Measurements from ENCODE around the gene PCTP.
A peak's percentile ranks its signal among the peaks of the same experiment; 100 is the strongest.

PCTP gene

DNA sequence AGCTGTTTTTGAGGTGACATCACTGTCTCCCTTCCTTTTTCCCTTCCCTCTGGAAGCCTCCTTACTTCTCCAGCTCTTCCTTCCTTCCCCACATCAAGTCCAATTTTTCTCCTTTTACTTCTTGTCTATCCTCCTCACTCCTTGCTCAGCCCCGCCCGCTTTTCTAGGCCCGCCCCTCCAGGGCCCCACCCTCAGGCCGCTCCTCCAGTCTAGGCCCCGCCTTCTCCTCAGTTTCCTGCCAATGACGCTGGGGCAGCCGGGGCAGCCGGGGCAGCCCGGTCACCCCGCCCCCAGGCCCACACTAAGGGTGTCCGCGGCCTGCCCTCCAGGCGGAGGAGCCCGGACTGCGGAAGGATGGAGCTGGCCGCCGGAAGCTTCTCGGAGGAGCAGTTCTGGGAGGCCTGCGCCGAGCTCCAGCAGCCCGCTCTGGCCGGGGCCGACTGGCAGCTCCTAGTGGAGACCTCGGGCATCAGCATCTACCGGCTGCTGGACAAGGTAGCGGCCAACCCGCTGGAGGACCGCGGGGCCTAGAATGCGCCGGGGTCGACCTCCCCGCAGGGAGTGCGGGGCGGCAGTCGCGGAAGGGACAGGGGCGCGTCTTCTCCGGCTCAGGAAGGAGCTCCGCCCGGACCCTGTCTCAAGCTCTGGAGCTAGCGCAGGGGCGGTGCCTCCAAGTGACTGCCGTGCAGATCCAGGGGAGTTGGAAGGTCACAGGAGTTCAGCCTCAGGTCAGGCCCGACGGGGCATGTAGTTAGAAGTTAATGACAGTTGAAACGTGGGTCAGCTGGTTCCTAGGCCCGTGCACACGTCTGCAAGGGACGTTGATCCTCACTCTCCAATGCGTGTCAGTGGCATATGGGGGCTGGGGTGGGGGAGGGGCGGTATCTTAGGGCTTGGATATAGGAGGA lies at the start of gene PCTP:
TSS of gene PCTP (plus strand) at position 302 of the 908 bp plus-strand sequence. CDS start at position 355, 53 bp downstream.
- peaks cover 20% of the 10 kb centered on the region for H3K4me1 Mint-ChIP-seq
- peak within 1 kb of the TSS; percentile 91 to 94 (median 93) for H3K4me3 Mint-ChIP-seq
- no peaks in the 10 kb centered on the region for H3K9me3 Mint-ChIP-seq
- H3K27ac Mint-ChIP-seq, result peak within 1 kb of the TSS; percentile 72 to 93 (median 92)
- TF ChIP-seq, protein P1, sequence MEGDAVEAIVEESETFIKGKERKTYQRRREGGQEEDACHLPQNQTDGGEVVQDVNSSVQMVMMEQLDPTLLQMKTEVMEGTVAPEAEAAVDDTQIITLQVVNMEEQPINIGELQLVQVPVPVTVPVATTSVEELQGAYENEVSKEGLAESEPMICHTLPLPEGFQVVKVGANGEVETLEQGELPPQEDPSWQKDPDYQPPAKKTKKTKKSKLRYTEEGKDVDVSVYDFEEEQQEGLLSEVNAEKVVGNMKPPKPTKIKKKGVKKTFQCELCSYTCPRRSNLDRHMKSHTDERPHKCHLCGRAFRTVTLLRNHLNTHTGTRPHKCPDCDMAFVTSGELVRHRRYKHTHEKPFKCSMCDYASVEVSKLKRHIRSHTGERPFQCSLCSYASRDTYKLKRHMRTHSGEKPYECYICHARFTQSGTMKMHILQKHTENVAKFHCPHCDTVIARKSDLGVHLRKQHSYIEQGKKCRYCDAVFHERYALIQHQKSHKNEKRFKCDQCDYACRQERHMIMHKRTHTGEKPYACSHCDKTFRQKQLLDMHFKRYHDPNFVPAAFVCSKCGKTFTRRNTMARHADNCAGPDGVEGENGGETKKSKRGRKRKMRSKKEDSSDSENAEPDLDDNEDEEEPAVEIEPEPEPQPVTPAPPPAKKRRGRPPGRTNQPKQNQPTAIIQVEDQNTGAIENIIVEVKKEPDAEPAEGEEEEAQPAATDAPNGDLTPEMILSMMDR (IDR thresholded peaks at IDR 0.05; ENCODE audit: unreplicated experiment in 3 of 3), result peak; percentile 43 to 55 (median 51)
- H3K27me3 Mint-ChIP-seq (ENCODE audit: low read depth), result no peaks in the 10 kb centered on the region
- peaks cover 23% of the 10 kb centered on the region for H3K36me3 Mint-ChIP-seq (ENCODE audit: low read depth)

DNA sequence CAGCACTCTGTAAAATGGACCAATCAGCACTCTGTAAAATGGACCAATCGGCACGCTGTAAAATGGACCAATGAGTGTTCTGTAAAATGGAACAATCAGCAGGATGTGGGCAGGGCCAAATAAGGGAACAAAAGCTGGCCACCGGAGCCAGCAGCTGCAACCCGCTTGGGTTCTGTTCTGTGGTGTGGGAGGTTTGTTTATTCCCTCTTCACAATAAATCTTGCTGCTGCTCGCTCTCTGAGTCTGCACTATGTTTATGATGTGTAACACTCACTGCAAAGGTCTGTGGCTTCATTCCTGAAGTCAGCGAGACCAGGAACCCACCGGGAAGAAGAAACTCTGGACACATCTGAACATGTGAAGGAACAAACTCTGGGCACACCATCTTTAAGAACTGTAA lies 48.7 kb upstream of the PCTP start:
- Mint-ChIP-seq H3K9me3 (peaks cover 6% of the 10 kb centered on the region), H3K4me1 (peaks cover 11% of the 10 kb centered on the region), H3K27me3 (ENCODE audit: low read depth) (peaks cover 19% of the 10 kb centered on the region), H3K27ac (peak overlapping the region in 1 of 3 experiments; percentile 16), H3K36me3 (ENCODE audit: low read depth) (peaks cover 5% of the 10 kb centered on the region), H3K4me3 (no peak overlapping the region)
- TF ChIP-seq, protein P1 (IDR thresholded peaks at IDR 0.05; ENCODE audit: unreplicated experiment in 3 of 3), result no peak

DNA sequence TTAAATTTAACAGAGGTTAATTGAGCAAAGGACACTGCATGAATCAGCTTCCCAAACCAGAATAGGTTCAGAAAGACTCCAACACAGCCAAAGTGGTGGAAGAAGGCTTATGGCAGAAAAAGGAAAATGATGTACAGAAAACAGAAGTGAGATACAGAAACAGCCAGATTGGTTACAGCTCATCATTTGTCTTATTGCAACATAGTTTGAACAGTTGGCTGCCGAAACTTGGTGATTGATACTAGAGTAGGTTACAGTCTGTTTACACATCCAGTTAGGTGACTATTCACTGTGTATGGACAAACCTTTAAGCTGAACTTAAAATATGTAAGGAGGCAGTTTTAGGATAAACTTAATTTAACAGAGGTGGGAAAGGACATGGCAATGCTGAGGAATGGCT lies 46.5 kb upstream of the PCTP start:
- Mint-ChIP-seq H3K4me3 (no peak overlapping the region), H3K27me3 (ENCODE audit: low read depth) (peaks cover 23% of the 10 kb centered on the region), H3K4me1 (peaks cover 19% of the 10 kb centered on the region), H3K9me3 (peaks cover 6% of the 10 kb centered on the region), H3K27ac (no peak overlapping the region), H3K36me3 (ENCODE audit: low read depth) (peaks cover 5% of the 10 kb centered on the region)
- TF ChIP-seq, protein P1 (IDR thresholded peaks at IDR 0.05; ENCODE audit: unreplicated experiment in 3 of 3), result no peak

DNA sequence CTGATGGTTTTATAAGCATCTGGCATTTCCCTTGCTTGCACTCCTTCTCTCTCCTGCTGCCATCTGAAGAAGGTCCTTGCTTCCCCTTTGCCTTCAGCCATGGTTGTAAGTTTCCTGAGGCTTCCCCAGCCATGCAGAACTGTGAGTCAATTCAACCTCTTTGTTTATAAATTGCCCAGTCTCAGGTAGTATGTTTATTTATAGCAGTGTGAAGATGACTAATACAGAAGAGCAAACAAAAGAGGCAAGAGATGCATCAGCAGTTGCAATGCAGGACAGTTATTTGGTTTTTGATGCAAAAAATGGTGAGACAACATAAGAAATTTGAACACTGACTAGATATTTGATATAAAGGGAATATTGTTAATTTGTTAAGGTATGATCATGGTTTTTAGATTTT lies 45.0 kb upstream of the PCTP start:
- Mint-ChIP-seq H3K27me3 (ENCODE audit: low read depth) (peaks cover 23% of the 10 kb centered on the region), H3K36me3 (ENCODE audit: low read depth) (peaks cover 4% of the 10 kb centered on the region), H3K9me3 (peaks cover 6% of the 10 kb centered on the region), H3K27ac (no peak overlapping the region), H3K4me1 (peaks cover 15% of the 10 kb centered on the region), H3K4me3 (no peak overlapping the region)
- TF ChIP-seq, protein P1 (IDR thresholded peaks at IDR 0.05; ENCODE audit: unreplicated experiment in 3 of 3), result no peak

DNA sequence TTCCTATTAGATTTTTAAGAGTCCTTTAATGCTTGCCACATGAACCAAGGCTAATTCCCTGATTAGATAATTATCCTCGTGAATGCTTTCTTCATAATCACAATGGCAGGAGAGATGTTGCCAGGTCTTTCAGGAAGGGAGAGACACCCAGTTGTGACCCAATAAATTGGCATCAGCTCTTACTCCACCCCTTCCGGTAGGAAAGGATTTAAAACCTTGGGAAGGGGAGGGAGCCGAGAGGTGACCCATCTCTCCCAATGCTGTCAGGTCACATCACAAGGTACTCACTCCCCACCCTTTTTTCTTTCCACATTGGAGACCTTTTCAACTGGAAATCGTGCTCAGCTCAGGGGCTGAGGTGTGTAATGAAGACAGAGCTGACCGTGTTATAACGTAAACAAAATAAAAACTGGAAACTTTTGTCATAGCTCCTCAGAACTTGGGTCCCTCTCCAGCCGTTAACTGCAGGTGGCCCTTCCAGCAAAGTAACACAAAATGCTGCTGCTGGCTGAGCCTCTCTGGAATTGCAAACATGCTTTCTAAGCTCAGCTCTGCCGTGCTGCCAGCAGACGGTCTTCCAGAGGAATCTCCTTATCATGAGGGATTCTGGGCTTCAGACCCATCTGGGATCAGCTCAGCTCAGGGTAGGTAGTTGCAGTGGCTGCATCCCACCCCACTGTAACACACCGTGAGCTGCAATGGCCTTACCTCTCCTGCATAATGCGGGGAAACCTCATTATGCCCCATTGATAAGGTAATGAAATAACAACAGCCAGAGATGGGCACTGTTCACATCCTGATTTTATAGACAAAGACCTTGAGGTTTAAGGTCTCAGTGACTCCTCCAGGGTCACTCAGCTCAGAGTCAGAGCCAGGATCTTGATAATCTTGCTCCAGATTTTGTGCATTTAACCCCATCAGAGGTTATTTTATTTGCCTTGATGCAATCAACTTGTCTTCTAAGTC lies 43.8 kb upstream of the PCTP start:
- TF ChIP-seq, protein P1 (IDR thresholded peaks at IDR 0.05; ENCODE audit: unreplicated experiment in 3 of 3), result no peak
- H3K4me1 Mint-ChIP-seq, result peaks cover 18% of the 10 kb centered on the region
- peaks cover 18% of the 10 kb centered on the region for H3K27me3 Mint-ChIP-seq (ENCODE audit: low read depth)
- H3K4me3 Mint-ChIP-seq, result no peak overlapping the region
- H3K27ac Mint-ChIP-seq, result no peak overlapping the region
- H3K9me3 Mint-ChIP-seq, result peaks cover 2% of the 10 kb centered on the region
- no peaks in the 10 kb centered on the region for H3K36me3 Mint-ChIP-seq (ENCODE audit: low read depth)

All from nephron (organoid).